IMR-90 (cell line): ENCODE data around the gene GZF1. TPM values are rescaled to one million over a fixed set of nuclear protein-coding genes. Genes with fewer than 3 reads are reported as not detected.

Experiments used
- ATAC-seq: fragments of 200-7000 bp; cut with Tn5 transposase; 2 replicates; pipeline ENCODE4 v1.9.1; 2020; ENCODE audit warnings: low read depth, mild to moderate bottlenecking, moderate library complexity
- BruUV-seq: library from RNA; stranded (reverse); fragments of 400-500 nt; replicated peaks from 2 replicates; lab custom pipeline; 2021; lab: Mats Ljungman, UMichigan
- CTCF ChIA-PET: fragments of 300-600 bp; formaldehyde crosslinking; extraction: SDS; loops from one replicate; lab custom pipeline; 2021; ENCODE audit warnings: antibody characterized with exemption; lab: Yijun Ruan, JAX
- POLR2A ChIA-PET: fragments of 300-600 bp; sonication (Branson Sonifier 250); formaldehyde crosslinking; loops from one replicate; lab custom pipeline; 2022; ENCODE audit warnings: antibody characterized with exemption; ENCODE audit not compliant: unreplicated experiment; lab: Charles Lee
- DNase-seq: peaks from one replicate; pipeline ENCODE4 v3.0.0; 2013
- H2AFZ ChIP-seq: replicated peaks from 2 replicates; pipeline ENCODE3; 2013; ENCODE audit warnings: low read length, mild to moderate bottlenecking; ENCODE audit not compliant: poor library complexity
- H2AK5ac ChIP-seq: 2 replicates; pipeline ENCODE4 v1.6.1; 2013; ENCODE audit warnings: low read depth, low read length, inconsistent platforms
- H2AK9ac ChIP-seq: replicated peaks from 2 replicates; pipeline ENCODE3; 2013; ENCODE audit warnings: mild to moderate bottlenecking, low read depth, low read length, moderate library complexity; ENCODE audit not compliant: poor library complexity
- H2BK120ac ChIP-seq: 2 replicates; pipeline ENCODE4 v1.6.1; 2013; ENCODE audit warnings: low read depth, low read length, inconsistent platforms
- H2BK15ac ChIP-seq: 3 replicates; pipeline ENCODE4 v1.6.1; 2013; ENCODE audit warnings: low read depth, low read length, inconsistent platforms
- H2BK20ac ChIP-seq: 2 replicates; pipeline ENCODE4 v1.6.1; 2013; ENCODE audit warnings: low read depth, mild to moderate bottlenecking, inconsistent platforms, low read length, moderate library complexity
- H2BK5ac ChIP-seq: 2 replicates; pipeline ENCODE4 v1.6.1; 2013; ENCODE audit warnings: mild to moderate bottlenecking, low read depth, low read length, inconsistent platforms; ENCODE audit not compliant: poor library complexity, severe bottlenecking
- H3K14ac ChIP-seq: replicated peaks from 2 replicates; pipeline ENCODE4 v1.6.1; 2013; ENCODE audit warnings: low read depth, low read length, inconsistent platforms
- H3K18ac ChIP-seq: 2 replicates; pipeline ENCODE4 v1.6.1; 2013; ENCODE audit warnings: low read depth, low read length, control low read depth
- H3K23ac ChIP-seq: 2 replicates; pipeline ENCODE4 v1.6.1; 2013; ENCODE audit warnings: low read depth, low read length, inconsistent platforms
- H3K27ac ChIP-seq: 2 replicates; pipeline ENCODE4 v1.5.1; 2013; ENCODE audit warnings: mild to moderate bottlenecking, control low read depth, low read length; ENCODE audit not compliant: insufficient read depth
- H3K27me3 ChIP-seq: 2 replicates; pipeline ENCODE4 v1.6.1; 2013; ENCODE audit warnings: low read length; ENCODE audit not compliant: control insufficient read depth, insufficient read depth
- H3K36me3 ChIP-seq: 2 replicates; pipeline ENCODE4 v1.6.1; 2013; ENCODE audit warnings: low read length, mixed read lengths; ENCODE audit not compliant: control insufficient read depth, insufficient read depth
- H3K4ac ChIP-seq: 2 replicates; pipeline ENCODE4 v1.6.1; 2013; ENCODE audit warnings: low read depth, low read length, inconsistent platforms
- H3K4me1 ChIP-seq: 2 replicates; pipeline ENCODE4 v1.6.1; 2013; ENCODE audit warnings: low read length, mixed read lengths; ENCODE audit not compliant: control insufficient read depth, insufficient read depth
- H3K4me2 ChIP-seq: 2 replicates; pipeline ENCODE4 v1.6.1; 2013; ENCODE audit warnings: low read depth, mild to moderate bottlenecking, control low read depth, low read length, moderate library complexity
- H3K4me3 ChIP-seq: 2 replicates; pipeline ENCODE4 v1.5.1; 2013; ENCODE audit warnings: low read depth, mild to moderate bottlenecking, control low read depth, low read length, moderate library complexity; ENCODE audit not compliant: insufficient read depth
- H3K56ac ChIP-seq: 2 replicates; pipeline ENCODE4 v1.6.1; 2013; ENCODE audit warnings: low read length, inconsistent platforms; ENCODE audit not compliant: insufficient read depth; ENCODE audit errors: extremely low read depth
- H3K79me1 ChIP-seq, 2 experiments: 2 replicates each; pipeline ENCODE4 v1.6.1; 2013; ENCODE audit warnings: low read length in 2 of 2, inconsistent platforms in 1 of 2, low read depth in 1 of 2
- H3K9ac ChIP-seq: 2 replicates; pipeline ENCODE4 v1.6.1; 2013; ENCODE audit warnings: low read depth, low read length, control low read depth
- H3K9me1 ChIP-seq: 2 replicates; pipeline ENCODE4 v1.6.1; 2013; ENCODE audit warnings: low read length, inconsistent platforms; ENCODE audit not compliant: insufficient read depth
- H3K9me3 ChIP-seq: 2 replicates; pipeline ENCODE4 v1.6.1; 2013; ENCODE audit warnings: low read length; ENCODE audit not compliant: control insufficient read depth, insufficient read depth
- H4K20me1 ChIP-seq: 2 replicates; pipeline ENCODE4 v1.6.1; 2013; ENCODE audit warnings: low read length, inconsistent platforms; ENCODE audit not compliant: insufficient read depth
- H4K5ac ChIP-seq: 2 replicates; pipeline ENCODE4 v1.6.1; 2013; ENCODE audit warnings: mild to moderate bottlenecking, low read depth, low read length, control low read depth
- H4K8ac ChIP-seq, 2 experiments: 2 replicates each; pipeline ENCODE4 v1.6.1; 2013; ENCODE audit warnings: low read depth in 2 of 2, low read length in 2 of 2, control low read depth in 1 of 2, inconsistent platforms in 1 of 2
- H4K91ac ChIP-seq: 2 replicates; pipeline ENCODE4 v1.6.1; 2013; ENCODE audit warnings: low read depth, low read length, inconsistent platforms; ENCODE audit not compliant: insufficient read depth
- FOS ChIP-seq: fragments of 150-350 bp; IDR thresholded peaks from 2 replicates; pipeline ENCODE4 v1.6.1; 2016; ENCODE audit warnings: low read depth, low read length
- MAFK ChIP-seq: IDR thresholded peaks from 2 replicates; pipeline ENCODE4 v1.6.1; 2012; ENCODE audit warnings: low read depth, low read length, improper control_type of control experiment
- POLR2A ChIP-seq: IDR thresholded peaks from 2 replicates; pipeline ENCODE4 v1.6.1; 2012; ENCODE audit warnings: mild to moderate bottlenecking, low read depth, low read length
- WGBS, 2 experiments: methylation state at CpG; one replicate each; pipeline versions ENCODE4 v1.1.5 to v1.1.7; 2013; ENCODE audit warnings: missing lambda C conversion rate in 2 of 2; ENCODE audit not compliant: insufficient read length in 1 of 2; ENCODE audit errors: extremely low coverage in 2 of 2; 5-methylcytosine and 5-hydroxymethylcytosine counted together
- dilution Hi-C: fragments of 300-500 bp; cut with HindIII; formaldehyde crosslinking; loops from one replicate; pipeline ENCODE4 v1.14.3; 2018; ENCODE audit warnings: low sequenced_read_pairs; ENCODE audit not compliant: unreplicated experiment
- in situ Hi-C: fragments of 300-500 bp; cut with MboI; formaldehyde crosslinking; loops from 3 replicates; pipeline ENCODE4 v1.14.3; 2019; ENCODE audit warnings: low sequenced_read_pairs, inconsistent platforms, mixed read lengths
- intact Hi-C: fragments of 100-400 bp; cut with micrococcal nuclease; formaldehyde crosslinking; loops from 2 replicates; pipeline ENCODE4 v1.10.0; 2022
- polyA plus RNA-seq, 3 experiments: library from polyadenylated mRNA; depleted of rRNA; stranded (reverse); fragments of >200 nt; gene quantifications; 2 replicates each; pipeline ENCODE4 v1.2.3, GENCODE V29; 2012; ENCODE audit warnings: low replicate concordance in 1 of 3
- total RNA-seq: library from RNA; depleted of rRNA; stranded (reverse); fragments of >200 nt; gene quantifications from 2 replicates; pipeline ENCODE4 v1.2.3, GENCODE V29; 2012

Gene GZF1
- total and polyA plus RNA-seq, 2 of the 4 experiments (the other 2 are of a cell fraction): 23.7 to 24.7 TPM

DNA sequence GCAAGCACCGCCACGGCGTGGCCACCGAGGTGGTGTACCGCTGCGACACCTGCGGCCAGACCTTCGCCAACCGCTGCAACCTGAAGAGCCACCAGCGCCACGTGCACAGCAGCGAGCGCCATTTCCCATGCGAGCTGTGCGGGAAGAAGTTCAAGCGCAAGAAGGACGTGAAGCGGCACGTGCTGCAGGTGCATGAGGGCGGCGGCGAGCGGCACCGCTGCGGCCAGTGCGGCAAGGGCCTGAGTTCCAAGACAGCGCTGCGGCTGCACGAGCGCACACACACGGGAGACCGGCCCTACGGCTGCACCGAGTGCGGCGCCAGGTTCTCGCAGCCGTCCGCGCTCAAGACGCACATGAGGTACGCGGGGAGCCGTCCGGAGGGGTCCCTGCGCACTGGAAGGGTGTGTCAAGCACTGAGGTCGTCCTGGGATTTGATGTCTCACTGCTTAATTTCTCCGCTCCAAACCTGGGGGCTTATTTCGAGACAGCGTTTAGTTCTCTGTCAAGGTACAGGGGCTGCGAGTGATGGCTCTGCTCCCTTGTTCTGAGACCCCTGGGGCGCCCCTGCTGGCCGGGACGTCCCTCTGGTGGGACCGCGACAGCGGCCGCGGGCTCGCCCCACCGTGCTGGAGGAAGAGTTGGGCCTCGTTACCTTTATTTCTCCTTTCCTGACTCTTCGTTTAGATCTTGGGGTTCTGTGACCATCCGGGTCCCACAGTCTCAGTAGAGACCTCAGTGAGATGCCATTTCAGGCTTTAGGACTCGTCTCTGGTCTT is 3.6 kb downstream of the GZF1 start:
- no peak overlapping the region for H3K4me2 ChIP-seq
- TF ChIP-seq POLR2A (0 out of 2 replicates have a peak, but pooled peaks have one; percentile 15), FOS (no peak), MAFK (no peak)
- POLR2A ChIA-PET: no interaction called here

More for the DNA sequence above, 3.6 kb downstream of the GZF1 start:
- Histone ChIP-seq H3K9me1 (peaks cover 15% of the 10 kb centered on the region), H3K56ac (no peak overlapping the region), H3K9ac (no peak overlapping the region), H3K4me1 (peaks cover 13% of the 10 kb centered on the region), H3K18ac (no peak overlapping the region), H4K91ac (no peak overlapping the region), H3K9me3 (no peaks in the 10 kb centered on the region), H2AK5ac (no peak overlapping the region), H3K27me3 (no peaks in the 10 kb centered on the region), H2BK120ac (no peak overlapping the region), H4K5ac (no peak overlapping the region), H3K4ac (no peak overlapping the region), H4K8ac (no peak overlapping the region), H3K23ac (no peak overlapping the region), H3K79me1 (peaks cover 31 to 71% of the 10 kb centered on the region in 2 experiments), H2BK20ac (no peak overlapping the region), H2AK9ac (no peak overlapping the region), H3K27ac (no peak overlapping the region), H3K36me3 (peaks cover 27% of the 10 kb centered on the region), H3K14ac (no peak overlapping the region), H2BK5ac (no peak overlapping the region), H3K4me3 (no peak overlapping the region), H4K20me1 (peaks cover 53% of the 10 kb centered on the region), H2BK15ac (no peak overlapping the region), H2AFZ (peak overlapping the region; percentile 4)
- intact Hi-C loops (loop anchor here (5.0 kb wide), 1 partner anchor 37 kb away; no protein-coding TSS in a partner anchor), dilution Hi-C loops (no loop called here), in situ Hi-C loops (no loop called here)
- CTCF ChIA-PET: no interaction called here
- no peak for DNase-seq
- 96% methylated on average over 51 of the region's 65 CpGs; no CpG with 5 or more reads in 1 of the 2 experiments for WGBS, 2 experiments
- ATAC-seq: no peak
- BruUV-seq: no TSS peak
